GM23338 (cell line): ENCODE results near the gene SERPINA1.

Experiments used
- CTCF ChIP-seq, 2 experiments: fragments of 200-600 bp in 1 of 2; sonication (generic) in 1 of 2; conservative IDR thresholded peaks; 2 replicates each; pipeline versions ENCODE4 v1.5.1 to v1.6.1; 2016 to 2017; ENCODE audit warnings: antibody characterized with exemption in 2 of 2, low read depth in 2 of 2, mild to moderate bottlenecking in 2 of 2, moderate library complexity in 1 of 2
- ETS1 ChIP-seq: IDR thresholded peaks from 2 replicates; pipeline ENCODE4 v1.6.1; 2016; ENCODE audit warnings: antibody characterized with exemption
- POLR2AphosphoS5 ChIP-seq: IDR thresholded peaks from 2 replicates; pipeline ENCODE4 v1.6.1; 2016; ENCODE audit warnings: antibody characterized with exemption, low read depth

- TF ChIP-seq CTCF (conservative IDR thresholded peaks at IDR 0.05; ENCODE audit: low read depth in 2 of 2) (peak; percentile 89 to 91), ETS1 (no peak), POLR2AphosphoS5 (no peak)
Observed at GRCh38 chr14:94423453-94424056, 35.2 kb upstream of the SERPINA1 start.
